Hypothalamus (tissue), 51 donors: ENCODE results near the gene RENBP.

ENCODE experiments used
- DNase-seq, 51 donors: peaks; one replicate each; lab custom pipeline; 2025; lab: John Stamatoyannopoulos, UW

Gene RENBP

DNA sequence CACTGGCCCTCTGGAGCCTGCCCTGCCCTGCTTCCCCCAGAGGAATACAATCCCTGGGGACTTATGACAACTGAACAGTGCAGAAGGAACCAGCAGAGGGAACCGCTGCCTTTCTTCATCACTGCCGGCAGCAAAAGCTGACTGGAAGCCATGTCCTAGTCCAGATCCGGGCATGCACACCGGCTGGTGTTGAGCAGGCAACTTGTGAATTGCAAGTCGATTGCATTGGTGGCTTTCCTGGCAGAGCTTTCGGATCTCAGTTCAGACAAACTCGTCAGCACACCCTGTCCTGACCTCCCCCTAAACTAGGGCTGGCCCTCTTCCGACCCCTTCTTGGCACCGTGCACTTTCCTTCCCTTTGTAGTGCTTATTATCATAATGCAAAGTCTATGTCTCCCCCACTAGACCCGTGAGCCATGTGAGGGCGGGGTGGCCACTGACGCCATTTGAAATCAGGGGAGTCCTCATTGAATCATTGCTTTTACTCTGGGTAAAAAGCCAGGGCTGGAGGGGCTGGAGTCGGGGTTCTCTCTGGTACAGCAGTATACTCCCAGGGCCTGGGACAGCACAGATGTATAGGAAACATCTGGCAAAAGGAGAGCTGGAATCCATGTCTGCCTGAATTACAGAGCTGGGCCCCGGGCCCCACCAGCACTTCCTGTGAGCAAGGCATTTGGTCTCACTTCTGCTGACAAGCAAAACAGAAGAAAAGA, 20.1 kb downstream of the RENBP start:
- DNase-seq: peak in 16 of 51 donors; percentile 3 to 33 (median 16)

- peak in 40 of 51 donors; percentile 3 to 70 (median 41) for DNase-seq
Observed at GRCh38 chrX:153922932-153923857, 21.2 kb downstream of the RENBP start.

GRCh38 chrX:153921511-153922446, 22.7 kb downstream of the RENBP start:
- peak in 1 of 51 donors; percentile 14 for DNase-seq

DNA sequence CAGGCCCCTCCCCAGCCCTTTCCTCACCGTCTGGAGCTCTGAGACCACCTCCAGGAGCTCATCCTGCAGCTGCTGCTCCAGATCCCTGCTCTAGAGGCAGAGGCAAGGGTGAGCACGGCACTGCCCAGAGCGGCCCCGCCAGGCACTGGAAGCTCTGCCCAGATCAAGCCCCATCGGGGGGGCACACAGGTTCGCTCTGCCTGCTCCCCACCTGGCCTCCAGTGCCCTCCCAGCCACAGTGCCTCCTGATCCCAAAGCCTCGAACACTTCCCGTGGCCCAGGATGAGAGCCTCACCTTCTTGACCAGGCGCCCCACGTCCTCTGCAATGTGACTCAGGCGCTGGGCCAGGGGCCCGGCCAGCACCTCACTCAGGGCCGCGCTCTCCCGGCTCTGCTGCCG, 23.4 kb downstream of the RENBP start:
- no peak for DNase-seq

DNA sequence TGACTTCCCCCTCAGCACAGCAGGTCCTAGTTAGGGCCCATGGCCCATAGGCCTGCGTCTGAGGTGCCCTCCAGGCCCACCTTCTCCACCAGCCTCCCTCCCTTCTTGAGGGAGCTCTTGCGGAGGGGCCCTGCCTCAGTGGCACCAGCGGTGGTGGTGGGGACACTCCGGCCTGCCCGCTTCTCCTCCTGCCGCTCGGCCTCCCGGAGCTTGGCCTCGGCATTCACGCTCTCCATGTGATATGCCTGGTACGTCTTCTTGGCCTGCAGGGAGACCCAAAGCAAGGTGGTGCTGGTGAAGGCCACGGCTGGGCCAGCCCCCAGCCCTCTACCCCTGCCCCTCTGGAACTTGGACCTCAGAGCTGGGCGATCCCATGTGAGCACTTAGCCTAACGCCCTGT, 23.9 kb downstream of the RENBP start:
- DNase-seq: no peak

DNA sequence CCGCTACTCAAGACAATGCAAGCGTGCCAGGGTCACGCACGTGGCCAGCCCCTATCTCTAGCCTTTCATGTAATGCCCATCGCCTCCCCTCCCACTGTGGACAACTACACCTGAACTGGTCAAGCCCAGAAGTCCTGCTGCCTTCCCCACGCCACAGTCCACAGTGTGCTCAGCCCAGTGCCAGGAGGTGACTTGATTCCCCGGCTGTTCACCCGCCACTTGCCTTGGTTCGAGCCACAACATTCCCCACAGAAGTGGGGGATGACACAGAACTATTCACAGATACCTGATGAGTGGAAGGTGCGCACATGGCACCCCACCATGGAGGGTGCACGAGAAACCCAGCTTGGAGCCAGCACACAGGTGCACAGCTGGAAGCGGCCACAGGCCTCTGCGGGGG, 25.2 kb downstream of the RENBP start:
- no peak for DNase-seq

DNA sequence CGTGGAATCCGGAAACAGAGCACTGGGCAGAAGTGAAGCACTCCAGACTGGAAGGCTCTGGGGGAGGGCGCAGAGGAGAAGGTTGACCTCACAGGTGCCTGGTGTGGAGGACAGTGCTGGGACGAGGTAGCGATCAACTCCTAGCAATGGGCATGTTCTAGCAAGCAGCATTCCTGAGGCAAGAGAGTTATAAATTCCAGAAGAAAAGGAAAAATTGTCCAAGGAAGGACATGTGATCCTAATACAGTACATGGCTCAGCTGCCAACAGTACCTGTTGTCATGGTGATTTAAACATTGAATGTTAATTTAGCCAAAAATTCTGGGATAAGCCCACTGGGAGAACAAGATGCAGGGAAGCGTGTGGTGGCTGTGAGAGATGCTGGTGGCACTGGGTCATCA, 26.6 kb downstream of the RENBP start:
- DNase-seq: no peak

- DNase-seq: no peak
Observed at GRCh38 chrX:153913701-153914100, 30.7 kb downstream of the RENBP start.

DNA sequence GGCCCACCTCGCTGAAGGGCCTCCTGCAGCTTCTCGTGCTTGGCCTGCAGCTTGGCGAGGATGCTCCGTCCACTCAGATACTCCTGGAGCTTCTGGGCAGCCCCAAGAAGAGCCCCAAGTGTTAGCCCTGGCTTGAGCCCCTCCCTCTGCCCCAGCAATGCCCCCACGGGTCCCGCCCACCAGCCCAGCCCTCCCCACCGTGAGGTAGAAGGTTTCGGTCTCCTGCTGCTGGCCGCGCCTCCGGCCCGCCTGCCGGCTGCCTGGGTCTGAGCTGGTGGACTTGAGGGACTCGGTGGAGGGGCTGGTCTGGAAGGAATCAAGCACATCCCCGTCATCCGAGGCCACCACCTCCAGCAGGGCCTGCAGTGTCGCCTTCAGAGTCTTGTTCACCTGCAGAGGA, 31.2 kb downstream of the RENBP start:
- no peak for DNase-seq

GRCh38 chrX:153911798-153912197, 32.6 kb downstream of the RENBP start:
- no peak for DNase-seq

GRCh38 chrX:153910446-153910845, 34.0 kb downstream of the RENBP start:
- no peak for DNase-seq

GRCh38 chrX:153909980-153910360, 34.5 kb downstream of the RENBP start:
- DNase-seq: no peak

DNA sequence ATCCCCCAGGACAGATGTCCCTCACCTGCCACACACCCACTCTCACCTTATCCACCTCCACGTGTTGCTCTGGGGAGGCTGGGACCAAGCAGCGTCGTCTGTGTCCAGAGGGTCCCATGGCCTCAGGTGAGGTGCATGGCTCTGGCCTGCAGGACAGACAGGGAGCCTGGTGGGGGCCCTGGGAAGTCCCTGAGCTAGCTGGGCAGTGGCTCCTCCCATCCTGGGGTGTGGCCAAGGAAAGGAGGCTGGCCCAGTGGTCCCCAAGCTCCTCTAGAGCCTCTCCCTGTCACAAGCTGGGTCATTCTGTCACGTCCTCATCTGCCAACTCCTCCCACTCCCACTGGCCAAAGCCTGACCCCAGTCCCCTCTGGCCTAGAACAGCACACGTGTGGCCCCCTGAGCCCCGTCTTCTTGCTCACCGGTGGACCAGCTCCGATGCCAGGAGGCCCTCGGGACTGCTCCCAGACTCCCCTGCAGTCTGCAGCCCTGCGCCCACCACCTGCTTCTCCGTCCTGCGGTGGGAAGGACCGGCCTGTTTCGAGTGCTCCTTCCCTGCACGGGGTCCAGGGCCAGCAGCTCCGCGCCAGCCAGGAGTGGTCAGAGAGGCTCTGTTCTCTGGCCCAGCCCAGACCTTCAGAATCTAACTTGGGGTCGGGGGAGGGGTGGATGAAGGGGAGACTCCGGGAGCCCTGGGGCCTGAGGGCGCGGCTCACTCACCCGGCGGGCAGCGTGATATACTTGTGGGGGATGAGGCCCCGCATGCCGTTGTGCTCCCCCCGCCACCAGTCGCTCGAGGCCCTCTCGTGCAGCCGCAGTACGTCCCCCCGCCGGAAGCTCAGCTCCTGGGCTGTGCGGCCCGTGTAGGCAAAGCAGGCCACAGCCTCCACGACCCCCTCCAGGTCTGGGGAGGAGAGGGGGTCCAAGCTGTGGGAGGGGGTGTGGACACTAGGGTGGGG, 35.1 kb downstream of the RENBP start:
- no peak for DNase-seq

DNA sequence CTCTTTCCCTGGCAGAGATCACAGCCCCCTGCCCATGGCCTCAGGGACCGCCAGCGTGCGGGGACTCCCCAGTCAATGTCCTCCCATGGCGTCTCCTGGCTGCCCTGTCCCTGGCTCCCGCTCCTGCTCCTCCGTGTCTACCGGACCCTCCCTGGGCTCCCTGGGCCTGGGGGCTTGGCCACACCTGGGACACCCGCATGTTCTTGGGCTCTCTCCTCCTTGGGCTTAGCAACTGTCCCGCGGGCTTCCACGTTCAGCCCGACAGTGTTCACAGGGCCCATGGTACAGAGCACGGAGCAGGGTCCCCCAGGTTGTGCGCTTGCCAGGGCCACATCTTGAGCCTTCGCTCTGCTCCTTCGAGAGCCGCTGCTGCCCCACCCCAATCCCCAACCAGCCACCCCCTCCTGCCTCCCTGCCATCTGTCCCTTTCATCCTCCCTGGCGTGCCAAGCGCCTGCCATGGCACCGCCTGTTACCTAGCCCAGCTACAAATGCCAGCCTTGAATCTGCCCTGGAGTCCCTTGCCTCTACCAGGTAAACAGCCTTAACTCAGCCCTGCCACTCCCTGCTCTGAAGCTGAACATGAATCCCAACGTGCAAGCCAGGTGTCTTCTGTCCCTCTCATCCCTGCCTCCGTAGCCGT, 36.1 kb downstream of the RENBP start:
- DNase-seq: no peak

GRCh38 chrX:153907456-153907855, 37.0 kb downstream of the RENBP start:
- no peak for DNase-seq

GRCh38 chrX:153906126-153906917, 38.1 kb downstream of the RENBP start:
- no peak for DNase-seq

GRCh38 chrX:153905481-153906095, 38.9 kb downstream of the RENBP start:
- DNase-seq: no peak
